GM11168 (cell line): ENCODE results near the gene STOML1.

Experiments used
- in situ Hi-C: fragments of 300-500 bp; cut with MboI; formaldehyde crosslinking; loops from one replicate; pipeline ENCODE4 v1.12.0; 2022; ENCODE audit warnings: low sequenced_read_pairs; ENCODE audit not compliant: unreplicated experiment

Gene STOML1

DNA sequence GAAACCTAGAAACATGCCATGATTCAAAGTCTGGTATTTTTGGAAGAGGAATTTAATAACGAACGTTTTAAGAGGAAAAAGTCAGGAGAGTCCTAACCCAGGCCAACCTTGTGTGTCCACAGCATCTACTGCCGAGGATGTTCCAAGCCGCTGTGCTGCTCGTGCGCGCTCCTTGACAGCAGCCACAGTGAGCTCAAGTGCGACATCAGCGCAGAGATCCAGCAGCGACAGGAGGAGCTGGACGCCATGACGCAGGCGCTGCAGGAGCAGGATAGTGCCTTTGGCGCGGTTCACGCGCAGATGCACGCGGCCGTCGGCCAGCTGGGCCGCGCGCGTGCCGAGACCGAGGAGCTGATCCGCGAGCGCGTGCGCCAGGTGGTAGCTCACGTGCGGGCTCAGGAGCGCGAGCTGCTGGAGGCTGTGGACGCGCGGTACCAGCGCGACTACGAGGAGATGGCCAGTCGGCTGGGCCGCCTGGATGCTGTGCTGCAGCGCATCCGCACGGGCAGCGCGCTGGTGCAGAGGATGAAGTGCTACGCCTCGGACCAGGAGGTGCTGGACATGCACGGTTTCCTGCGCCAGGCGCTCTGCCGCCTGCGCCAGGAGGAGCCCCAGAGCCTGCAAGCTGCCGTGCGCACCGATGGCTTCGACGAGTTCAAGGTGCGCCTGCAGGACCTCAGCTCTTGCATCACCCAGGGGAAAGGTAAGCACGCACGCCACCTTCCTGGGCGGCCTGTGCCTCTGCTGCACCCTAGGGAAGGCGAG is 30.8 kb upstream of the STOML1 start:
- in situ Hi-C loops, result no loop called here

DNA sequence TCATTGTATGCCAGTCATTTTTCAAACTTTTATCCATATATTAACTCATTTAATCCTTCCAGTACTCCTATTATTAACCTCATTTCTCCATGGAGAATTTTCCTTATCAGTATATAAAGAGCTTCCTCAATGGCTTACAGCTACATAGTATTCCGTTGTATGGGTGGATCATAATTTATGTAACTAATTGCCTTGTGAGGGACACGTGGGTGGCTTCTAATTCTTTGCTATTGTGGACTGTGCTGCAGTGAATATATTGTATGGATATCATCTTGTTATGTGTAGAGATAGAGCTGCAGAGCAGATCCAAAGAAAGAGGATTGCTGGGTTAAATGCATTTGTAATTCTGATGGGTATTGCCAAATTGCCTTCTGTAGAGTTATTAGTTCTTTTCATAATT is 27.6 kb upstream of the STOML1 start:
- in situ Hi-C loops, result no loop called here

GRCh38 chr15:74013374-74013894 is 21.3 kb upstream of the STOML1 start:
- in situ Hi-C loops, result no loop called here

GRCh38 chr15:74011610-74012009 is 19.5 kb upstream of the STOML1 start:
- in situ Hi-C loops, result no loop called here

DNA sequence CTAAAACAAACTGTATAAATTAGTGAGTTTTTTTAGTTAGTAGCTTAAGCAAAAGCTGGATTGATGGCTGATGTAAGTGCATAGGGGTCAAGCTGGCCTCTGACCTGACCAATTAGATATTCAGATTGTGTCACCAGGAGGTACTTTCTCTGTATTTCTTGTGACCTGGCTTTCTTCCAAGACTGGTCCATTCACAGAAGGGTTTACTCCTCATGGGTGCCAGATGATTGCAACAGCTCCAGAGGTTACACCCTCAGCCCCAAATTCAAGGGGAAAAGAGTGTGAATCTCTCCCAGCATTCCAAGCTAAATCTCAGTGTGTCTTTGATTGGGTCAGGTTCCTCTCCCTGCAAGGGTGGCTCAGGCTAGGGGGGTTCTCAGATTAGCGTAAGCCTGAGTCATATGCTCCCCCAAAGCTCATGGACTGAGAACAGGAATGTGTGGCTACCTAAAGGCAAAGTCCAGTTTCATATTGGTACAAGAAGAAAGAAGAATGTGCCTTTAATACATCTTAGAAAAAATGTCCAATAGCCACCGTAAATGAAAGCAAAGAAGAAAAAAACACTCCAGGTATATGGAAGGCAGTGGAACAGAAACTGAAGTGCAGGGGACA is 18.9 kb upstream of the STOML1 start:
- in situ Hi-C loops, result no loop called here

DNA sequence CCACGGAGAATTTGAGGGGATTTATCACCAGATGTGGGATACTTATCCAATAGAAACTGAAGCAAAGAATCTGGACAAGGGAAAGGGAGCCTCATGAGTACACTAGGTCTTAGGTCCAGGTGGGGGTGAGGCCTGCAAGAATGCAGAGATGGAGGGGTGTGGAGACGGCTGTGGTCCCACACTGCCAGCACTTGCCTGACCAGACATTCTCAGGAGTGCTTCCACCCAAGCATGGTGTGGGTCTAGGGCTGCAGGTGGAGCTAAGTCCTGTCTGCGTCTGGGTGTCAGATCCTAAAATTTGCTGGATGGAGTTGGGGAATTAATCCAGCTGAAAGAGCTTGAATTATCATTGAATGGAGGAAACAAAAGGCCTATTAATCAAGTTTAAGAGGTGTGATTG is 16.8 kb upstream of the STOML1 start:
- in situ Hi-C loops, result no loop called here

GRCh38 chr15:74007820-74008371 is 15.8 kb upstream of the STOML1 start:
- in situ Hi-C loops, result no loop called here

DNA sequence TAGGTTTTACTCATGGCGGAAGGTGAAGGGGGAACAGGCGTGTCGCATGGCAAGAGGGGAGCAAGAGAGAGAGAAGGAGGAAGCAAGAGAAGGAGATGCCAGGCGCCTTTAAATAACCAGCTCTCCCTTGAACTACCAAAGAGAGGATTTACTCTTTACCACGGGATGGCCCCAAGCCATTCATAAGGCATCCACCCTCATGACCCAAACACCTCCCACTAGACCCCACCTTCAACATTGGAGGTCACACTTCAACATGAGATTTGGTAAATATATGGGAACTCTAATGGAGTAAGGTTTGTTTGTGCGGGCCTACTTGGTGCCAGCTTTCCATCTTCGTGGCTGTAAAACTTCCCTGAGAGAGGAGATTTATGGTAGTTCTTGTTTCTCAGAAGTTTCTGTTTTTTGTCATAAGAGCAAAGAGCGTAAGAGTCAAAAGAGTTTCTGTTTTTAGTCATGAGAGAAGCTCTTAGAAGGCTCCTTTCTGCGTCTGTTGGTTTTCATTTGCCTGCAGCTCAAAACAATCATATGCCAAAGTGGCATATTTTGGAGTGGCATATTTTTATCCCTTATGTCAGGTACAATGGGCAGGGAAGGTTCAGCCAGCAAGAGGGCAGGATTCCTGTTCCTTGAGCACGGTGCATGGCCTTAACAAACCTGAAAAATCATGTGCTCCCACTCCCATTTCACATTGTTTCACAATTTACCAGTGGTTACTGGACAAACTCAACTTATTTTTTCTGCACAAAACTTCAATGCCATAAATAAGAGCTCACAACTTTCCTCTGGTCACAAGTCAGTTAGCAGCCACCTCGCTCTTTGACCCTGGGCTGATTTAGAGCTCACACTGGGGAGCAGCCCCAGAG is 14.9 kb upstream of the STOML1 start:
- in situ Hi-C loops, result no loop called here

DNA sequence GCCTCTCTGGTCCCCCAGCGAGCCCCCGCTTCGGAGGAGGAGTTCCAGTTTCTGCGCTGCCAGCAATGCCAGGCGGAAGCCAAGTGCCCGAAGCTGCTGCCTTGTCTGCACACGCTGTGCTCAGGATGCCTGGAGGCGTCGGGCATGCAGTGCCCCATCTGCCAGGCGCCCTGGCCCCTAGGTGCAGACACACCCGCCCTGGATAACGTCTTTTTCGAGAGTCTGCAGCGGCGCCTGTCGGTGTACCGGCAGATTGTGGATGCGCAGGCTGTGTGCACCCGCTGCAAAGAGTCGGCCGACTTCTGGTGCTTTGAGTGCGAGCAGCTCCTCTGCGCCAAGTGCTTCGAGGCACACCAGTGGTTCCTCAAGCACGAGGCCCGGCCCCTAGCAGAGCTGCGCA is 5.9 kb upstream of the STOML1 start:
- in situ Hi-C loops, result no loop called here

DNA sequence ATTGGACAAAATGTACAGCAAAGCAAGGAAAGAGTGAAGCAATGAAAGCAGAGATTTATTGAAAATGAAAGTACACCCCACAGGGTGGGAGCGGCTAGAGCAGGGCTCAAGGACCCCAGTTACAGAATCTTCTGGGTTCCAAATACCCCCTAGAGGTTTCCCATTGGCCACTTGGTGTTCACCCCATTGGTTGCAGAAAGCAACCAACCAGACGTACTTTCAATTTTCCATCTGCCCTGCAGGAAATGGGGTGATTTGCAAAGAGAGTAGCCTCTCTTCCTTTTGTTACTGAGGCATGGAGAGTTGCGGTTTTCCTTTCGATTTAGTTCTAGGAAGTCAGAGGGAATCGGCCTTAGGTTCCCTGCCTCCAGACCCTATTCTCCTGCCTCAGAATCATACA is 4.8 kb upstream of the STOML1 start:
- in situ Hi-C loops, result no loop called here

DNA sequence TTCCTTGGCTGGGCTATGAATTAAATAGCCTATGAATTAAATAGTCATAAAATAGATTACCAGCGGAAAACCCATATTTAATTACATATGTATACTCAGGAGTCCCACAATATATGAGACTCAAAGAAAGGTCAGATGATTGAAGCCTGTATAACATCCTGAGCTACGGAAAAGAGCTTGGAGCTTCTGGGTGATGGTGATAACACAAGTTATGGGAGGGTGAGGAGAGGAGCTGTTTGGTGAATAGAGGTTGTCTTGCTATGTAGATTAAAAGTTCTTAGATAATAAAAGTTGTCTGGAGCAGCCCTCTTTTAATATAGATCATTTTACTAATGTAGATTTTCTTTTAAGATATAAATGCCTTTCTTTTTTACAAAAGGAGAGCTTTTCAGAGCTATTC is 4.2 kb upstream of the STOML1 start:
- in situ Hi-C loops, result no loop called here

DNA sequence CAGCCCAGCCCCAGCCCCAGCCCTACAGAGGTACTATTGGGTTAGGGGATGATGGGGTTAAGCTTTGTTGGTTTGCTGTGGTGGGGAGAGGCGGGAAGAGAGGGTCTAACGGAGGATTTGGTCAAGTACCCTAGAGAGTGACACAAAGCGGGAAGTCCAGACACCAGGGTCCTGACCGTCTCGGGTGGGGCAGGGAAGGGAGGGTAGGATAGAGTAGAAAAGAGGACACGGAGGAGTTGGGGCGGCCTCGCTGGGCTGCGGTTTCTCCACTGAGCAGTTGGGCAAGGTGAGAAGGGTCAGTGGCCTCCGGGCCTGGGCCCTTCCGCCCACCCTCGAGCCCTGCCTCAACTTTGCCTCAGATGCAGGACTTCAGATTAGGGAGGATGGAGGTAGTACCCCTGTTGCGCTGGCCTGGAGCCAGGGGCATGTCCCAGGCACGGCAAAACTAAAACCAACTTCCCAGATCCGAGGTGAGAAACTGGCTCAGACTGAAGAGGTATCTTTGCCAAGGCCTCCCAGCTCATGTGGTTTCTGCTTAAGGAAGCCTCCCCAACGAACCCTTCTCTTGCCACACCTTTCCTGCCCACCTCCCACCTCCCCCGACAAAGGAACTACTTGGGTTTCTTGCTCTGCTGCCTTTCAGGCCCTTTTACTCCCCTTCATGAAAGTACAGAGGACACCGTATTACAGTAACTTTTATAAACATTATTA is 3.0 kb upstream of the STOML1 start:
- in situ Hi-C loops, result no loop called here

DNA sequence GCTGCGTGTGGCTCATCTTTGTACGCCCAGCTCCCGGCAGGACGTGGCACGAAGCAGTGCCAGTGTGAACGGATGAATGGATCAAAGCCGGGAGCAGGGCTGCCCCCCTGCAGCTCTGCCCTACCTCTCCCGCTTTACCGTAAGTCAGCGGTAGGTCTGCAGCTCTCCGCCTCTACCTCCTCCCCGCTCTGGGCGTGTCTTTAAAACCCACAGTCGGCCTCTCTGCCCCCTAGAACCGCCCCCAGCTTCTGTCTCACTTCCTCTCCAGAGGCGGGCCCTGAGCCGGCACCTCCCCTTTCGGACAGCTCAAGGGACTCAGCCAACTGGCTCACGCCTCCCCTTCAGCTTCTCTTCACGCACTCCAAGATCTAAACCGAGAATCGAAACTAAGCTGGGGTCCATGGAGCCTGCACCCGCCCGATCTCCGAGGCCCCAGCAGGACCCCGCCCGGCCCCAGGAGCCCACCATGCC is 2.4 kb upstream of the STOML1 start, which contains the start of gene PML:
Gene PML (plus strand): TSS at position 304 of the 471 bp plus-strand sequence. CDS start 97 bp downstream, at position 401.
- in situ Hi-C loops, result no loop called here

- in situ Hi-C loops, result no loop called here
Observed at GRCh38 chr15:73993211-73993994, 1.3 kb upstream of the STOML1 start.

DNA sequence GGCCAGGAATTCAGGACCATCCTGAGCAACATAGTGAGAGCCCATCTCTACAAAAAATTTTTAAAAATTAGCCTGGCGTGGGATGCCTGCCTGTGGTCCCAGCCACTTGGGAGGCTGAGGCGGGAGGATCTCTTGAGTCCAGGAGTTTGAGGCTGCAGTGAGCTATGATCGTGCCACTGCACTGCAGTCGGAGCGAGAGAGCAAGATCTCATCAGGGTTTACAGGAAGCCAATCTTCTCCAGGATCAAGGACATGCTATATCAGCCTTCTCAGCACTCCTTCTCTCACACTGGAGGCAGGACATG is 451 bp upstream of the STOML1 start:
- in situ Hi-C loops, result no loop called here

- in situ Hi-C loops, result no loop called here
Observed at GRCh38 chr15:73991260-73991659, 835 bp downstream of the STOML1 start.

DNA sequence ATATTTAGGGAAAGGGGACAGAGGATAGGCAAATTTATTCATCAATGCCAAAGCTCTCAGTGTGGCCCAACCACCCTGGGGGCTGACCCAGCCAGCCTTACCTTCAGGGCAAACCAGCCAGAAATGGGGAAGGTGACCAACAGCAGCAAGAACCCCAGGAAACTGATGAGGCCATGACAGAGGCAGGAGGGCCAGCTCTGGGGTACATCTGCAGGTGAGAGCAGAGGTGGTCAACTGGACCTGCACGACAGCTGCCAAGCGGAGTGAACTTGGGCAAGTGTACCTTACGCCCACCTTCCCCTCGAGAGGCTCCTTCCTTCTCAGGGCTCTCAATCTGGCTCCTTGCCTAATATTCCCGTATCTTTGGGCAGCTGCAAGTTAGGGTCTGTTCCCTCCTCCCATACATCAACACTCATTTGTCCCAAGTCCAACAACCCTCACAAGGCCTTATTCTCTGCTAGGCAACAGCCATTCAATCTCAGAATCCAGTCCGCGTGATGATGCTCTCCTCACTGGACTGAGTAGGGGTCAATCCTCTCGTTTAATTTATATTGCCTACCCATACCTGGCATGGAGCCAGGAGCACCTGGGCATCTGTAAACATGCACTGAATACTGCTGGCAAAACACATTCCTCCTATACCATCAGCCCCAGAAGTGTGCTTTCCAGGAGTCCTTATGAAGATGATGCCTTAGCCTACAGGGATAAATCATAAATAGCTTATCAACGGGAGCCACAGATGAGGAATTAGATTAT is 1.7 kb downstream of the STOML1 start:
- in situ Hi-C loops, result no loop called here

DNA sequence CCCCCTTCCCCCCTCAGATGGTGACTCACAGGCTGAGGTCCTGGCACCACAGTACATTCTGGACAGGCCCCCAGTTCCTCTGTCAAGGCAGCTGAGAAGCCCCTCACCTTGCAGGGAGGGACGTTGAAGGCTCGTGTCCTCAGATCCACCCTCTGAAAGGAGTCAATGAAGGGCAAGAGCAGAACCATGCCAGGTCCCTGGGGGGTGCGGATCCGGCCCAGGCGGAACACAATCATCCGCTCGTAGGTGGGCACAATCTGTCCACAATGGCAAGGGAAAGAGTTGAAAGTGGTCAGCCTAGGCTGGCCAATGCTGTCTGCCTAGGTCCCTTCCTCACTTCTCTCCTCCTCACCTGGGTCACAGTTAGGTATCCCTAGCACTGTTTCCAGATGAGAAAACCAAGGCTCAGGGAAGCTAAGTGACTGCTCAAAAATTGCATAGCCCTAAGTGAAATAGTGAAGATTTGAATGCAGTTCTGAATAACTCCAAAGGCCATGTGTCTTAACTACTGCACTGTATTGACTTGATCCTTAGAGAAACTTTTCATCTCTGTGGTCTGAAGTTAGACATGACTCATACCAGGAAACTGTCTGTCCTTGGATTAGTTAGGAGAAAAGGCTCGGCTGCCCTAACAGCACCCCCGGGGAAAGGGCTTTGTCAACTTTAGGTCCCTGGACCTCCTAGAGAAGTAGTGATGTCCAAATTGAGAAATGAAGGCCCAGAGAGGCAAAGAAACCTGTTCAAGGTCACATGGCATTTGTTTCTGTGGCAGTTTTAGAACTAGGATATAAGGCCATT is 2.9 kb downstream of the STOML1 start:
- in situ Hi-C loops, result no loop called here
